HG03280 (cell line): ENCODE measurements around the gene NME3.
A peak's percentile ranks its signal among the peaks of the same experiment; 100 is the strongest.
"Not testable (repeated sequence)": the region's sequence is repeated elsewhere in the genome, so short reads cannot be mapped to it uniquely, and the experiment has no call there.

Experiments
- ATAC-seq: cut with Tn5 transposase; IDR thresholded peaks from one replicate; pipeline ENCODE4 v1.9.1; 2021; ENCODE audit warnings: mild to moderate bottlenecking, moderate library complexity; ENCODE audit not compliant: unreplicated experiment

Gene NME3

DNA sequence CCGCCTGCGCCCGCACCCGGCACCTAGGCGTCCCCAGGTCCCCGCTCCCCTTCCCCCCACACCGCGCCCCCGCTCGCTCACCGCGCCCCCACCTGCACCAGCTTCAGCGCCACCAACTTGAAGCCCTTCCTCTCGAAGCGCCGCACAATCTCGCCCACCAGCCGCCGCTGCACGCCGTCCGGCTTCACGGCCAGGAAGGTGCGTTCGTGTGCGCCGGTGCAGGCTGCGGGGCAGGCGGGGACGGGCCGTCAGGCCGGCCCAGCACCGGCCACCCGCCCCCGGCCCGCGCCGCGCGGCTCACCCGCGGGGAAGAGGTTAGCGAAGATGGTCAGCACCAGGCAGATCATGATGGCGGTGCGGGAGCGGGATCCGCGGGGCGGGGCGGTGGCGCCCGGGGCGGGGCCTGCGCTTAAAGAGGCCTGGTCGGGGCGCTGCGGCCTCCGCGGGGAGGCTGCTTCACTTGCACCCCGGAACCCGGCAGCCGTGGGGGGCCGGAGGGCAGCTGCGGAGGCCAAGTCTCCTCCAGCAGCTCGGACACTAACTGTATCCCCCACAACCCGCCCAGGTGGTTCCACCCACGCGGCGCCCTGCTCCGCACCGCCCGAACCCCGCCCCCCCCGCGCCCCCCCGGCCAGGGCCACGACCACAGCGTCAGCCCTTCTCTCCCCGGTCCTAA is at the start of gene NME3:
Gene NME3 (minus strand): TSS at position 356 of the 676 bp plus-strand sequence. CDS start 9 bp downstream, at position 347.
- peak; percentile 31 for ATAC-seq

DNA sequence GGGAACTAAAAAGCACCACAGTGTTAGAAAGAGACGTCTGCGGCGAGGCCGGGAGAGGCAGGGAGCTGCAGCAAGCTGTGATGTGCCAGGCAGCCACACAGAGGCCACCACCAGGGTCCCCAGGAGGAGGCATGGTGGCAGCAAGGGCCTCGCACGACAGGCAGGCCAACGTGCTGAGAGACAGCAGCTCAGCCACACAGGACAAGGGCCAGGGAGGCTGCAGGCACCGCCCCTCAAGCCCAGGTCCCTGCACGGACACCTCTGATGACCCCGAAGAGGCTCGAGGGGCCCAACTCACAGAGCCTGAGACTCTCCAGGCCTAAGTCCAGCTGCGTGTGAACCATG is 49.6 kb upstream of the NME3 start:
- no peak for ATAC-seq

GRCh38 chr16:1820096-1820945 is 49.0 kb upstream of the NME3 start:
- ATAC-seq, result no peak

- no peak for ATAC-seq
These were observed 48.3 kb upstream of the NME3 start for GRCh38 chr16:1819611-1820010.

- ATAC-seq, result no peak
These were observed 47.7 kb upstream of the NME3 start for GRCh38 chr16:1818873-1819525.

DNA sequence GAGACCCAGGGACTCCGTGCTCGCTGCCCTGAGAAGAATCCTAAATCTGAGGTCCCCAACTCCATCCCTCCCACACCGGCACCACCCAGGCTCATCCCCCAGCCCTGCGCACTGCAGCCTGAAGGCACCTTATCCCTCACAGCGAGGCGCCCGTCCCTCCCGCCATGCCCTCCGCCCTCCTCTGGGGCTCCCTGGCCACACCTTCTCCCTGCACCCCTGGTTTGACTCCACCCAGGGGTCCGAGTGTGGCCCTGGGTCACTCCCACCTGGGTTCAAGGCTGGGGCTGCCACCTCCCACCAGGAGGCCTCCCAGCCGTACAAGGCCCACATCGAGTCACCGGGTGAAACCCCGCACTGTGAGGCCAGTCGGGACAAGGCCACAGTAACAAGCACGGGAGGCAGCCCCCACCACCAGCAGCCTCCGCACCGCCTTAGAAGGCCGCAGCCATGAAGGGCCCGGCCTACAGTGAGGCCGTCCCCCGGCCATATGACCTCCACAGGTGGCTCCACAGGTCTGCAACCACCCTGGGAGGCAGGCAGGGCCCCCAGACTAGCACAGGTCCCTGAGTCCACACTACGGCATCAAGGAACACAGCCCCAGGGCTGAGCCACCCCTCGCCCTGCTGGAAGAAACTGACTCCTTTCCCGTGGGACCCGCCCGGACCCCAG is 47.0 kb upstream of the NME3 start:
- no peak for ATAC-seq

DNA sequence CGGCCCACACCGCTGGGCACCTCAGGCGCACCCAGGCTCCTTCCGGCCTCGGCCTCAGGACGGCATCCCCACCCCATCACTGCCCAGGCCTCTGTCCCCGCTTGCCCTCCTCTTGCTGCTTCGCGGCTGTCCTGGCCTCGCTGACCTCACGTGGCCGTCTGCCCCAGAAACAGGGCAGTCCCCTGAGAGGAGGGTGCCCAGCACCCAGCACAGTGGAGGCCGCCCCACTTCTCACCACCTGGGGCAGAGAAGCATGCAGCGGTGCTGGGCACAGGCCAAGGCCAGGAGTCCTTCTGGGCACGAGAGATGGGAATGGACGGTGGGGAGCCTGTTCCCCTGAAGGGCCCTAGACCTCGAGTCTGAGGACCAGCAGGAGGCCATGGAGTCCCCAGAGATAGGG is 46.4 kb upstream of the NME3 start:
- no peak for ATAC-seq

DNA sequence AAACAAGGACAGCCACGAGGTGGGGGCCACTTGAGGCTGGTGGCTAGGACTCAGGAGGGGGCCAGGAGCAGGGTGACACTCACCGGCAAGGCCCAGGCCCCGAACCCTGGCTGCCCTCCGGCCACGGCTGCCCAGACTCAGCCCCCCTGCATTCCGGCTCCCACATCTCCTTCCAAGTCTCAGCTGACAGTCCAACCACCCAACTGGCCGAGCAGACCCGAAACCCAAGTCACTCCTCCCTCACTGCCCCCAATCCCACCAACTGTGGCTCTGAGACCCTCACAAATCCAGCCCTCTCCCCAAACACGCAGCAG is 45.9 kb upstream of the NME3 start:
- no peak for ATAC-seq

- ATAC-seq, result no peak
These were observed 45.3 kb upstream of the NME3 start for GRCh38 chr16:1816396-1817275.

GRCh38 chr16:1815461-1815860 is 44.1 kb upstream of the NME3 start:
- no peak for ATAC-seq

DNA sequence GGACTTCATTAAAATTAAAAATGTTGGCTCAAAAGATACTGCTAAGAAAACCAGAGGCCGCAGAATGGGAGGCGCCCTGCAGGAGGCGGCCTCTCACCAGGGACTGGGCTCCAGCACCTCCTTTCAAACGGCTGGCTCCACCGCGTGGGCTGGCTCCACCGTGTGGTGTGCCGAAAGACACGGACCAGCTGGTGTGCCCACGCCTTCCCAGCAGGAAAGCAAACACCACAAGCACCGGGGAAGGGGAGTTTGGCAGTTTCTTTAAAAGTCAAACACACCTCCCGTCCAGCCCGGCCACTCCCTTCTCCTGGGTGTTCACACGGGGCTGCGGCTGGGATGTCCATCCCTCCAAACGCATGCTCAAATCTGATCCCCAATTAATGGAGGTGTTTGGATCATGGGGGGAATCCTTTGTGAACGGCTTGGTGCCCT is 41.4 kb upstream of the NME3 start:
- no peak for ATAC-seq

DNA sequence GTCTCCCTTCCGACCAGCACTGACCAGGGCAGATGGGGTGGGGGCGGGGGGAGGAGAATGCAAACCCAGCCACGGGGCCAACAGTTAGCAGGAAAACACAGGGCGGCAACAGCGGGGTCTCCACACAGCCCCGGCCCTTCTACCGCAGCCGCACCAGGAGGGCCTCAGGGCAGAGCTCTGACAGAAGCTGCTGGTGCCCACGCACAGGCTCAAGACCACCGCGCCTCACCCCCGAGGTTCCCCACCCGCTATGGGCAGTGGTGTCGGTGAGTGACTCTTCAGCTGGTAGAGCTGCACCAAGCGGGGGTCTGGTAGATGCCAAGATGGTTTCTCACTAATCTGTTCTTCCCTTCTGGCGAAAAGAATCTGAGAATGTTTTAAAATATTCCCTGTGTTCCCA is 39.2 kb upstream of the NME3 start:
- ATAC-seq, result no peak

DNA sequence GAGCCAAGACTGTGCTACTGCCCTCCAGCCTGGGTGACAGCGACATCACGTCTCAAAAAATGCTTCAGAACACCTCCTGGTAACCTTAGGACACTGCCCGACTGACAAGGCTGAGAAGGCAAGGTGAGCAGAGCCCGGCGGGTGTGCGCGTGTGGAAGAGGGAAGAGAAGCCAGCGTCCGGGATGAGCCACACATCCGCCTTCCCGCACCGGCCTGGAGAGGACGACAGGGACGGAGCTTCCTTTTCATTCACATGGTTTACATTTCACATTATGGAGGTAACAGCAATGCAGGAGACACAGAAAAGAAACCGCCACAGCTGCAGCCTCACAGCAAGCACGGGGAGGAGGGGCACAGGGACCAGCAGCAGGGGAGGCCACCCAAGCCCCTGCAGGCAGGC is 38.8 kb upstream of the NME3 start:
- no peak for ATAC-seq

DNA sequence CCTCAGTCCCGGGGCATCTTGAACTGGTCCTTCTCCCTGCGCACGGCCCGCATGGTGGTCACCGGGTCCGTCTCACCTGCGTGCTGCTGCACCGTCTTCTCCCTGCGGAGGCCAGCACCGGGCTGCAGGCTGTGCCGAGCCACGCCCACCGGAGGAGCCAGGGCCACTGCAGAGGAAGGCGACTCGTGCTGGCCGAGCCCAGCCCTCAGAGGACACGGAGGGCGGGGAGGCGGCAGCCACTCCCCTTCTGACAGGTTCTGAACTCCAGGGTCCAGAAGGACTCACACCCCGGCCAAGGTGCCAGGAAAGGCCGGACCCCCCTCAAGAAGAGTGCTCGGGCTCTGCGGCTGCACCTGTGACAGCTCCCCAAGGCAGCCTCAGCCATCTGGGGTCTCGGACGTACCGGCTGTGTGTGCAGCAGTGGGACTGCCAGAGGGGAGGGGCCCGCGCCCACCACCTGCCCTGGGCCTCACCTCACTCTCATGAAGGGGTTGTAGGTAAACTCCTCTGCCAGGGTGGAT is 38.0 kb upstream of the NME3 start:
- ATAC-seq, result no peak

DNA sequence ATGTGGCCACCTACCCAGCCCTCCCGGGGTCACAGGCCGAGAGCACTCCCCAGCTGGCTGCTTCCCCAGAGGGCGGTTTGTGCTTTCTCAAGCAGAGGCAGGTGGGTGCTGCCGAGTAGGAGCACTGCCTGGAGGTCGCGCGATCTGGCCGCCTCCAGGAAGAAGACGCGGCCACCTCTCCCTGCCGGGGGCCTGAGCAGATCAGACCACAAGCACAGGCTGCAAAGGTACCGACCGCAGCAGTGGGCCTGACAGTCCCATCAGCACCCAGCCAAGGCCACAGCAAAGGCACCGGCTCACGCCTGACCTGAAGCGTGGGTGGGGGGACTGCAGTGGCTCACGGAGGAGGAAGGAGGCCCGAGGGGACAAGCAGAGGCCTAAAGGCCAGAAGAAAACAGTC is 37.3 kb upstream of the NME3 start:
- ATAC-seq, result no peak

DNA sequence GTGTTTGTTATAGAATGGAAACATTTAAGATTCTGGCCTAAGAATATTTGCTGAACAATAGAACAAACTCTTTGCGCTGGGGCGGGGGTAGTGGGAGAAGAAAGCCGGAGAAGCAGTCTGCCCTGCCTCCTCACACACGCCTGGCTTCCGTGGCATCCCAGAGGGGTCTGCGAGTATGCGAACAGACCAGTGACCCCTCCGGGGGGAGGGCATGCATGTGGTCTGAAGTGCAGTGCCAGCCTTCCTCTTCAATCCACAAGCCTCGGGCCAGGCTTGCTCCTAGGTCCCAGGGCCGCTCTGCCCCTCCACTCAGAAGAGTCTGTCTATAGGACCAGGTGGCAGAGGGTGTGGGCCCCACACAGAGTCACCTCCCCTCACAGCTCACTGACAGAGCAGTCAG is 36.3 kb upstream of the NME3 start:
- no peak for ATAC-seq

DNA sequence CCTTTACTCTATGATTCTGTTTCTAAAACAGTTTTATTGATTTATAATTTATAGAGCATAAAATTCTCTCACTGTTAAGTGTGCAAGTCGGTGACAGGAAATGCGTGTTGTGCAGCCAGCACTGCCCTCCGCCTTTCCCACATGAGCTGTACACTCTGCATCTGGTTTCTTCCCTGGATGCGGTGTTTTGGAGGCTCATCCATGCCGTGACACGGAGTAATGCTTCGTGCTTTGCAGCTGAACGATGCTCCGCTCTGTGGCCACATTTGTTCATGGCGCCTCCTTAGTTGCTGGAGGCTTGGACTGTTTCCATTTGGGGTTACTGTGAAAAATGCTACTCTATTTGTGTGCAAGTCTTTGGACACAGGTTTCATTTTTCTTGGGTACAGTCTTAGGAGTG is 29.4 kb upstream of the NME3 start:
- no peak for ATAC-seq

DNA sequence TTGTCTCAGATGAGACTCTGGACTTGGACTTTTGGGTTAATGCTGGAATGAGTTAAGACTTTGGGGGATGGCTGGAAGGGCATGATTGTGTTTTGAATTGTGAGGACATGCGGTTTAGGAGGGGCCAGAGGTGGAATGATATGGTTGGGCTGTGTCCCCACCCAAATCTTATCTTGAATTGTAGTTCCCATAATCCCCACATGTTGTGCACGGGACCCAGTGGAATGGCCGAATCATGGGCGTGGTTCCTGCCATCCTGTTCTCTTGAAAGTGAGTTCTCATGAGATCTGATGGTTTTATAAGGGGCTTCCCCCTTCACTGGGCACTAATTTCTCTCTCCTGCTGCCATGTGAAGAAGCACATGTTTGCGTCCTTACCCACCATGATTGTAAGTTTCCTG is 27.9 kb upstream of the NME3 start:
- not testable (repeated sequence) for ATAC-seq

- ATAC-seq, result no peak
These were observed 23.7 kb upstream of the NME3 start for GRCh38 chr16:1794908-1795666.
